H54 (cell line): Measurements from ENCODE around the gene XIRP1.
"Not testable (repeated sequence)": the region's sequence is repeated elsewhere in the genome, so short reads cannot be mapped to it uniquely, and the experiment has no call there.

Experiments used
- DNase-seq: peaks from one replicate; pipeline ENCODE4 v3.0.0; 2011; ENCODE audit warnings: low spot score, mixed read lengths; ENCODE audit not compliant: insufficient read length
- FAIRE-seq: peaks from 3 replicates; lab custom pipeline; 2011; peaks lifted over from hg19 to GRCh38; lab: Jason Lieb, UNC
- POLR2A ChIP-seq: IDR thresholded peaks from 2 replicates; pipeline ENCODE4 v1.6.1; 2011; ENCODE audit warnings: low read depth, mild to moderate bottlenecking, low read length

Gene XIRP1

GRCh38 chr3:39192490-39193092 lies at the start of gene XIRP1:
Gene XIRP1, minus strand, starts transcription at chr3:39192595. Its CDS starts 3,150 bp downstream, at chr3:39189445.
- DNase-seq: no peak
- no peak for FAIRE-seq
- TF ChIP-seq POLR2A: no peak

DNA sequence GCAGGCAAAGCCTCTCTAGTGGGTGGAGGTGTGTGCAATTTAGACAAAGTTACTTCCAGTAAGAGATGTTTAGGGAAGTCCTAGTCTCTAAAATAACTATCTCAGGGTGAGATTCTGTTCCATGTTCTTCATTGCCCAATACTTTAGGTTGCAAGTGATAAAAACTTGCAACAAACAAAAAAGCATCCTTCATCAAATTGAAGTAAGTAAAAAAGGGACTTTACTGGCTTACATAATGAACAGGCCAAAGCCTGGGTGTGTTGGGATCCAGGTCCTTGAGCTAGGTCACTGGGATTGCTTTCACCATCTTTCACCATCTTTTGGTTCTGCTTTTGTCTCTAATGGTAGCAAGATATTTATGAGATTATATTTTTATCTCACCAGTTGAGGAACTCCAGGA lies 49.2 kb upstream of the XIRP1 start:
- no peak for TF ChIP-seq POLR2A
- DNase-seq: no peak
- FAIRE-seq: no peak

DNA sequence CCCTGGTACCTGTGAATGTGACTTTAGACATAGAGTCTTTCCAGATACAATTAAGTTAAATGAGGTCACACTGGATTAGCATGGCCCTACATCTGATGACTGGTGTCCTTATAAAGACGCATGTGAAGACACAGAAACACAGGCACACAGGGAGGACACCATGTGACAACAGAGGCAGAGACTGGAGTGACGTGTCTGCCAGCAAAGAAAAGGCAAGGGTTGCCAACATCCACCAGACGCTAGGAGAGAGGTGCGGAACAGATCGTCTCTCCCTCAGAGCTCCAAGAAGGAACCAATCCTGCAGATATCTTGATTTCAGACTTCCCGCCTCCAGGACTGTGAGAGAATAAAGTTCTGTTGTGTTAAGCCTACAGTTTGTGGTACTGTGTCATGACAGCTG lies 44.6 kb upstream of the XIRP1 start:
- no peak for DNase-seq
- TF ChIP-seq POLR2A: no peak
- no peak for FAIRE-seq

DNA sequence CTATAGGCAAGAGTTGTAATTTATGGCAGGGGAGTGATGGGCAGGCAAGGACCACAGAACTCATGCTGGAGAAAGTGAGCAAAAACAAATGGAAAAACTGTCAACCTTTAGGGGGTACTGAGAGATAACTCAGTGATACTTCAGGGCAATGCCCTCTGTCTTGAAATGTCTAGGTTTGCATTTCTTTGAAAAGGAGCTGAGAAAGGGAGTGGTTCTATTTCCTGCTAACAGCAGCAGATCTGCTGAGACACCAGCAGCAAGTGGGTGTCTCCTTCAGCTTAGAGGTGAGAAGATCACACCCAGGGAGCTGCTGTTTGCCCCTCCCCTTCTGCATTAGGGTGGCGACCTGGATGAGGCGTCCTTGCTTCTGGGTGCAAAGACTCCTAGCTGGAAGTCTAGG lies 42.3 kb upstream of the XIRP1 start:
- no peak for TF ChIP-seq POLR2A
- FAIRE-seq (no peak), DNase-seq (no peak)

- no peak for TF ChIP-seq POLR2A
- FAIRE-seq (no peak), DNase-seq (no peak)
These were observed 40.5 kb upstream of the XIRP1 start for GRCh38 chr3:39232859-39233258.

DNA sequence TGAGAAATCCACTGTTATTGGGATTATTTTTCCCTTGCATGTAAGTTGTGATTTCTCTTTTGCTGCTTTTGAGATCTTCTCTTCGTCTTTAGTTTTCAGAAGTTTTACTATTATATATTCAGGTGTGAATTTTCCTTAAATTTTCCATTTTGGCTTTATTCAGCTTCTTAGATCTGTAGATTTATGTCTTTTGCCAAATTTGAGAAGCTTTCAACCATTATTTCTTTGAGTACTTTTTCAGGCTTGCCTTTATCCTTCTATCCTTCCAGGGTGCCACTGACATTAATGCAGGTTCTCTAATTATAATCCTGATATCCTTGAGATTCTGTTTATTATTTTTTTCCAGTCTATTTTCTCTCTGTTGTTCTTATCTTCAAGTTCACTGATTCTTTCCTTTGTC lies 38.1 kb upstream of the XIRP1 start:
- FAIRE-seq (no peak), DNase-seq (no peak)
- TF ChIP-seq POLR2A: no peak

DNA sequence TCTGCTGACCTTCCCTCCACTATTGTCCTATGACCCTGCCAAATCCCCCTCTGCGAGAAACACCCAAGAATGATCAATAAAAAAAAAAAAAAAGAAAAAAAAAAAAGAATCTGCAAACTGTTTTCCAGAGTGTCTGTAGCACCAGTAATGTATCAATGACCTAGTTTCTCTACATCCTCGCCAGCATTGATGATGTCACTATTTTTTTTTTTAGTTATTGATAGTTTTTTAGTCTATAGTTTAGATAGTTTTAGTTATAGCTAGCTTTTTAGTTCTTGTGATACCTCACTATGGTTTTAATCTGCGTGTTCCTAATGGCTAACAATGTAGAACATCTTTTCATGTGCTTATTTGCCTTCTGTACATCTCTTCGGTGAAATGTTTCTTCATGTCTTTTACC lies 36.1 kb upstream of the XIRP1 start:
- FAIRE-seq (no peak), DNase-seq (no peak)
- TF ChIP-seq POLR2A: no peak

DNA sequence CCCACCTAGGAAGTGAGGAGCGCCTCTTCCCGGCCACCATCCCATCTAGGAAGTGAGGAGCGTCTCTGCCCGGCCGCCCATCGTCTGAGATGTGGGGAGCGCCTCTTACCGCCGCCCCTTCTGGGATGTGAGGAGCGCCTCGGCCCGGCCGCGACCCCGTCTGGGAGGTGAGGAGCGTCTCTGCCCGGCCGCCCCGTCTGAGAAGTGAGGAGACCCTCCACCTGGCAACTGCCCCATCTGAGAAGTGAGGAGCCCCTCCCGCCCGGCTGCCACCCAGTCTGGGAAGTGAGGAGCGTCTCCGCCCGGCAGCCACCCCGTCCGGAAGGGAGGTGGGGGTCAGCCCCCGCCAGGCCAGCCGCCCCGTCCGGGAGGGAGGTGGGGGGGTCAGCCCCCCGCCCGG lies 35.2 kb upstream of the XIRP1 start:
- not testable (repeated sequence) for DNase-seq, FAIRE-seq

DNA sequence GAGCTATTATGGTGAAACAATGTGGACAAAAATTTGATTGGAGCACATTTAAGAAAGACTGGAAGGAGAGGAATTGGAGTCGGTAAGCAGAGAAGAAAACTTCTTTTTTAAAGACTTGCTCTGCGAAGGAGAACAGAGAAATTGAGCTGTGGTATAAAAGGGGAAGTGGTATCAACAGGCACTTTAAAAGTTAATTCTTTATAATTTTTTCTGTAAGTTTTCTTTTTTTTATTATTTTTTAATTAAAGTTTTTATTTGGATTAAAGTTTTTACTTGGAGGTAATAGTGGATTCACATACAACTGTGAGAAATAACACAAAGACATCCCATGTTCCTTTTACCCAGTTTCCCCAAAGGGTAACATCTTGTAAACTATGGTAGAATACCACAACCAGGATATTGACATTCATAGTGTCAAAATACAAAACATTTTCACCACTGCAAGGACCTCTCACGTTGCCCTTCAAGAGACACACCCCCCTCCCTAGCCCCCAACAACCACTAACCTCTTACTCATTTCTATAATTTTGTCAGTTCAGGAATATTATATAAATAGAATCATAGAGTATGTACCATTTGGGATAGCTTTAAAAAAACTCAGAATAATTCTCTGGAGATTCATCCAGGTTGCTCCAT lies 33.8 kb upstream of the XIRP1 start:
- FAIRE-seq (no peak), DNase-seq (no peak)
- no peak for TF ChIP-seq POLR2A

DNA sequence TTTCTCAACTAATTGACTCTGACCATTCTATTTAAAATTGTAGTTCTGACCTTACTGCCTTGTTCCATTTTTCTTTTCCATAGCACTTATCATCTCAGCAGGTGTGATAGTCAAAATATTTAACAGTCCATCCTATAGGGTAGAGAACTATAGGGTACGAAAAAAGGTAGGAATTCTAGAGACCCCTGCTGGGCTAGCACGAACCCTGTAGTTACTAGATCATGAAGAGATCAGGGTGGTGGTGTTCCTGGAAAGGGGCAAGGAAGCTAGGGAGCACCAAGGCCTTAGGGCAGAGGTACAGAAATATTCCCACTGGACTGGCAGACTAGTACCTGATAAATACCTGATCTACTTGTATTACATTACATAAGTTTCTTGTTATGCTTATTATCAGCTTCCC lies 31.9 kb upstream of the XIRP1 start:
- DNase-seq (no peak), FAIRE-seq (no peak)
- no peak for TF ChIP-seq POLR2A

- DNase-seq (no peak), FAIRE-seq (no peak)
These were observed 30.5 kb upstream of the XIRP1 start for GRCh38 chr3:39222939-39223338.

DNA sequence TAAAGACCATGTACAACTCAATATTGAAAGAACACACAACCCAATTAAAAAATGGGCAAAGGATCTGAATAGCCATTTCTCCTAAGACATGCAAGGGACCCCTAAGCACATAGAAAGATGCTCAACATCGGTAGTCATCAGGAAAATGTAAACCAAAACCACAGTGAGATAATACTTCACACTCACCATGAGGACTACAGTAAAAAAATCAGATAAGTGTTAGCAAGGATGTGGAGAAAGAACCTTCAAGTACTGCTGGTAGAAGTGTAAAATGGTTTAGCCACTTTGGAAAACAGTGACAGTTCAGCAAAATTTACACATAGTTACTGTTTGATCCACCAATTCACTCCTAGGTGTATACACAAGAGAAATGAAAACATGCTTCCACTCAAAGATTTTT lies 30.1 kb upstream of the XIRP1 start:
- no peak for TF ChIP-seq POLR2A
- DNase-seq (no peak), FAIRE-seq (no peak)

More at GRCh38 chr3:39222939-39223338, 30.5 kb upstream of the XIRP1 start:
- TF ChIP-seq POLR2A: no peak

GRCh38 chr3:39221141-39221530 lies 28.7 kb upstream of the XIRP1 start:
- no peak for TF ChIP-seq POLR2A
- DNase-seq (no peak), FAIRE-seq (no peak)

DNA sequence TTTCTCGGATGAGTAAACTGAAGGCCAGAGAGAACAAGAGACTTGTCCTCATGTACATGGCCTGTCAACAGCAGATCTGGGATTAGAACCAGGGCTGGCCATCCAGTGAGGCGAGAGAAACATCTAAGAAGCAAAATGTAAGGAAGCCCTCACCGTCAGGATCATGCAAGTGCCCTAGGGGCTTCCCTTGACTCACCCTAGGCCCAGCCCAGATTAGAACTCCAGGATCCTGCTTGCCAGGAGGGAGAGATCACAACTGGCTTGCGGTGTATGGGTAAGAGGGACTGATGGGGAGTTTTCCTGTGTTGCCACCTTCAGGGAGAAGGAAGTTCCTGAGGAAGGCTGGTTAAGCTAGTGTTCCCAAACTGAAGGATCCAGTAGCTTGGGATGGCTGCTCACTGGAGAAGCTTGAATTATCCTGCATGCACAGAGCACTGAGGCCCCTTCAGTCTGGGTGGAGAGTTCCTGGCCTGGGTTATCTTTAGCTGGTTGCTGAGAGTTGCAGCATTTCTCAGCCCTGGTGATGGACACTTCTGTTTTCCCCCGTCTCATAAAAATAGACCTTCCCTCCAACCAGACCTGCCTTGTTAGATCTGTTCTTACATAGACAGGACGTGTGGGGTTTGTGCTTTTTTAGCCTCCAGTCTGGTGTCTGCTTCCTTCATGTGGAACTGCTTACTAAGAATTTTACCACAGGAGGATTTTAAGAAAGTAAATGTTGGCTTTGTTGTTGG lies 28.2 kb upstream of the XIRP1 start:
- TF ChIP-seq POLR2A: no peak
- DNase-seq: no peak
- FAIRE-seq: no peak

- no peak for FAIRE-seq
- TF ChIP-seq POLR2A: no peak
These were observed 27.3 kb upstream of the XIRP1 start for GRCh38 chr3:39219702-39220101.

More at GRCh38 chr3:39219702-39220101, 27.3 kb upstream of the XIRP1 start:
- DNase-seq: no peak
